ENCODE data around the gene FTCDNL1.

Gene FTCDNL1

GRCh38 chr2:199841409-199841808 is 9.6 kb downstream of the FTCDNL1 start:
- no peak for DNase-seq

DNA sequence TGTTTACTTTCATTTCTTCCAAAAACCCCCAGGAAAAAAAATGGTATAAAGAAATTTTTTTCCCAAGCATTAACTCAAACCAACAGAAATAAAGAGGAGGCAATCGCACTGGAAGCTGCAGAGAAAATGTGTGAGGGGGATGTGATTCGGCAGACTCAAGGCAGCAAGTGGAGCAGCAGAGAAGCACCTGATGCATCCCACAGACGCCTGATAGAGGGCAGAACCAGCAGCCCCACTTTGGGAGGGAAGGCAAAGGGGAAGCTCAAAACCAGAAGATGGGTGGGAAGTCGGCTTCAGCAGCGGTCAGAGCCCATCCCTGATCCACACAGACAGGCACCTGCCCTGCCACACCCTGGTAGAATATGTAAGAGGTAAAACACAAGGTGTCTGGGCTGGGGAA is 12.6 kb downstream of the FTCDNL1 start:
- DNase-seq, result no peak

DNA sequence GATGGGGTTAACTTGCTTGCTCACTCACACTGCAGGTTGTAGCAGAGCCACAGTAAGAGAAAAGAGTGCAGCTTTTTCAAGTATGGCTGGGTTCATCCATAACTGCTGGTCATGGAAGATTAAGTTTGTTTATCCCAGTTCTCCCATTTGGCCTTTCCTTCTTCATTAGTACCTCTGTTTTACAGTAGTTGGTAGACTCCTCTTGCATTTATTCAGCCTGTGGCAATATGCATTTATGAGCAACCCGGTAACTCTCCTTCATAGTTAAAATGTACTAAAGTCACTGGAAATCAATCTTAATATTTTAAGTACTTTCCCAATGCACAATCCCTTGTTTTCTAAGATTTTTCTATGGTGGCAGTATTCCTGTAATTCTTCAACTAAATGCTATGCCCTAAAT is 14.0 kb downstream of the FTCDNL1 start:
- DNase-seq, result no peak

- DNase-seq, result no peak
Measured at GRCh38 chr2:199833525-199833924, 17.5 kb downstream of the FTCDNL1 start.

DNA sequence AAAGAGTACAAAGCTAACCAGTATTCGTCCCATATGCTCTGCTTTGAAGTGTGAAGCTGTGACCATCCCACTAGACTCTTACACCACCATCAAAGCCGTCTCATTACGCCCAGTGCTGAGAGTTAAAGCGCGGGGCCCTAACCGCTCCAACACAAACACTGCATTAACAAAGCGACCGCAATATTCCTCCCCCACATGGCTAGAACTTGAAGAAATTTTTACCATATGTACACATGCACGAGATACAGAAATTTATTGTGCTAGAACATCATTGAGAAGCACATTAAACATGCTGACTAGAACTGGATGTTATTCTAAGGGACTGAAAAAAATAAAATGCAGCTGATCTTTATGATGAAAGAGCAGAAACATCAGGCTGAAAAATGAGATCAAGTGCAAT is 20.5 kb downstream of the FTCDNL1 start:
- DNase-seq, result no peak

DNA sequence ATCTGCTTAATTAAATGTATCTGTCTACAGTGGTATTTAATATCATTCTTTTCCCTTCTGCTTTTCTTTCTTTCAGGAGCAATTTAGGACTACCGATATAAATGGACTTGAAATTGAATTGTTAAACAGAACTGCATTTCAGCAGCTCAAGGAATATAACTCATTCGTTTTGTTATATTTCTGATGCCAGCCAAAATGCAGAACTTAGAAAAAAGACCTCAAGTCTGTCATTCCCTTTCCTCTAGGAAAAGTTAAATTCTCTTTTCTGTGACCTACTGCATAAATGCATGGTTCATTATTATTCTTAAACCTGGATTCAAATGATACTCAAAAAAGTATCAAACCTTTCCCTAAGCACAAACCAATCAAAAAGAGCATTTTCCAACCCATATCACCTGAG is 21.4 kb downstream of the FTCDNL1 start:
- DNase-seq, result no peak

- DNase-seq, result no peak
Measured at GRCh38 chr2:199819746-199820145, 31.2 kb downstream of the FTCDNL1 start.

DNA sequence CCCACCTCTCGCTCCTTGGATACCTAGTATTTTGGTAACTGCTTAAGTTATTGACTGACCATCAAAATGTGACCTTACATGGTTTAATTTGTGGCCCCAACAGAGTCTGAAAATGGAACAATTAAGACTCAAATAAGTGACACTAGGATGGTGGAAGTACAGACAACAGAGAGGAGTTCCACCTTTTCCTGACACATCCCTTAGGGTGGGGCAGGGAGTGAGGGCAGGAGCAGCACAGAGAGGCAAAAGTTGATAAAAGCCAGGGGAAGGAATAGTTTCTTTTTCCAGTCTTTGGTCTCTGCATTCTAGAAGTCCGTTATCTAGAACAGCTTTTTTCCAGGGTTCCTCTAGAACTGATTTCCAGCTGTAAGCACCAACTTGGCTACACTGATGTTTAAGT is 32.2 kb downstream of the FTCDNL1 start:
- no peak for DNase-seq

GRCh38 chr2:199818026-199818425 is 33.0 kb downstream of the FTCDNL1 start:
- DNase-seq, result no peak

DNA sequence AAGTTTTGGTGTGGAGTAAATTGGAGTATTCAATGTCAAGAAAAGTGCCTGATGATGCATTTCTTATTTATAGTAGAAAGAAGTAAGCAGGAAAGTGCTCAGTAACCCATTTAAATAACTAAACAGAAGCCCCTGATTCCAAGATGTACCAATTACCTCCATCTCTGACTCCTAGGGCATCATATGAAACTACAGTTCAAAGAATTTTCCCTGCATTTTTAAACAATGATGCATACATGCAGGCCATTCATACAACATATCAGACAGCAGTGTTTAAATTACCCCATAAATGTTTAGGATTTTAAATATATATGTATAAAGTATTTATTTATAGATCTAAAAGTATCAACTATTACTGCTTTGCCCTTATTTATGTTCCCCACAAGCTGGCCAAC is 36.2 kb downstream of the FTCDNL1 start:
- DNase-seq, result no peak

DNA sequence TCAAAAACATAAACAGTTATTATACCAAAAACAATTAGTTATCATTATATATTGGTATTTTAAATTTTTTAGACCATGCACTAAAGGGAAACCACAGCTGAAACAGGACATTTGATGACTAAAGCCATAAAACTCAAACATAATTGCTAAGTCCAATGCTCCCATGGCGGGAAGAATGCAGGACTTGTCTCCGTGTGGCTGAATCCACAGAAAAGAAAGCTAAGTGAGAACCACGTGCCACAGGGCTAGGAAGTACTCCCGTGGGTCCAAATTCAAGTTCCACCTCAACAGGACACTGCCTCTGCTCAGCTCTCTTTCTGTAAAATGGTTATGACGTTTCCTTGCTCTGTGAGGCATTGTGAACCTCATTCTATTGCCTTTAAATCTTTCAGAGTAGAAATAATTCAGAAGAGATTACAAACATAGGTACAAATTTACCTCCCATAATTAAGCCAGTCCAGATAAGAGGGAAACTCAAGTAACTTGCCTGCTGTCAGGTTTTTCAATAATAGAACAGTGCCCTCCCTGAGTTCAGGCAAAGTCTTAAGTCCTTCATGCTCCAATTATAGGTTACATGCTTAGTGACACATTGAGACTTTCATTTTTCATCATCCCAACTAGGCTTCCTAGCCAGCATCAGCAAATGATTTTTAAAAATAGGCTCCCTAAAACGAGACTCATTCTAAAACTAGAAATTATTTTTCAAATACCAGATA is 36.7 kb downstream of the FTCDNL1 start:
- no peak for DNase-seq

GRCh38 chr2:199812493-199812892 is 38.5 kb downstream of the FTCDNL1 start:
- DNase-seq, result no peak

GRCh38 chr2:199811346-199811745 is 39.6 kb downstream of the FTCDNL1 start:
- no peak for DNase-seq

DNA sequence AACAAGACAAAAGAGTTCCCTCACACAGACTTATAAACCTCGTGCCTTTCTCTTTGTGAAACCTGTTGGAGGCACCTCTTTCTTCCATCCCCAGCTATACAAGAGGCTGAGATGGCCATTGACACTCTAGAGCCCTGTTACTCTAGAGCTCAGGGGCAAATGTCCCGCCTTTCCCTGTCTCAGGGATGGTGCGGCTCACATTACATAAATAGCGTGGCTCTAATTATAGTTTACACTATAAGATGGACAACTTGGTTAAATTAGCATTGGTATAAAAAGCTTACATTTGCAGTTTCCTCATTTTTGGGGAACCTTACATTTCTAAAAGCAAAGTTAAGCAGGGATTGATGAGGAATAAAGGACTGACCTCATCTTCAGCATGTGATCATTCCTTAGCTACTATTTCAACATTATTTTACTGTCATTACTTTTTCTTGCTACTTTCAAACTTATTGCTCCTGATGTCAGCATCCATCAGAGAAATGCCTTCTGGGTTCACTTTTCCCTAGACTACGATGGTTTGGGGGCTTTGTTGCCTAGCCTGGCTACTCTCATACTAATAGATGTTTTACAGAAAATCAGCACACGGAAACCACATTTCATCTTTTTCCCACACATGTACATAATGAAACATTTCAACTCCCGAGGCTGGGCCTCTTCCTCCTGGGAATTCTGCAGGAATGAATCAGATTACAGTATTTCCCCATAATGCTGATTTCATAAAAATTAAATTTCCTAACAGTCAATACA is 40.4 kb downstream of the FTCDNL1 start:
- no peak for DNase-seq

DNA sequence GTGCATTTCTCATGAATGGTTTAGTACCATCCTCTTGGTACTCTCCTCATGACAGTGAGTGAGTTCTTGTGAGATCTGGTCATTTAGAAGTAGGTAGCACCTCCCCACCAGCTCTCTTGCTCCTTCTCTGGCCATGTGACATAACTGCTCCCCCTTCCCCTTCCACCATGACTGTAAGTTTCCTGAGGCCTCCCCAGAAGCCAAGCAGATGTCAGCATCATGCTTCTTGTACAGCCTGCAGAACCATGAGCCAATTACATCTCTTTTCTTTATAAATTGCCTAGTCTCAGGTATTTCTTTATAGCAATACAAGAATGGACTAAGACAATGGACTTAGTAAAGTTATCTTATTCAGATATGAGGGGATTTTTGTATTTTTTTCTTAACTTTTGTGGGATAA is 43.0 kb downstream of the FTCDNL1 start:
- DNase-seq, result no peak

DNA sequence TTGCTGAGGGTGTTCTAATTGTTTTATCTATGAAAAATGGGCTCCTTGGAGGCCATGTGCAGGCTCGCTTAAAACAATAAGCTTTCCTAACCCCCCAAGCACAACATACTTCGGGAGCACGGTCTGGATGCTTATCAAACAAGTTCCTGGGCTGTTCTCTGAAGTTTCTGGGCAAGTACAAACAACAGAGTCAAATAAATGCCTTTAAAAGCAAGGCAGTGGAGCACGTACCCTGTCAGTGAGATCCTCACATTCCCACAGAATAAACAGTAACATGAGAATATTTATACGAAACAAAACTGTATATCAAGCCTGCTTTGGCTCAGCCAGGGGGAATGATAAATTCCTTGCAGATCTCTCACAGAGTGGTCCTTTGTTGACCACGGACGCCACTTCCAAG is 44.8 kb downstream of the FTCDNL1 start:
- DNase-seq, result no peak

GRCh38 chr2:199804831-199805230 is 46.2 kb downstream of the FTCDNL1 start:
- no peak for DNase-seq

DNA sequence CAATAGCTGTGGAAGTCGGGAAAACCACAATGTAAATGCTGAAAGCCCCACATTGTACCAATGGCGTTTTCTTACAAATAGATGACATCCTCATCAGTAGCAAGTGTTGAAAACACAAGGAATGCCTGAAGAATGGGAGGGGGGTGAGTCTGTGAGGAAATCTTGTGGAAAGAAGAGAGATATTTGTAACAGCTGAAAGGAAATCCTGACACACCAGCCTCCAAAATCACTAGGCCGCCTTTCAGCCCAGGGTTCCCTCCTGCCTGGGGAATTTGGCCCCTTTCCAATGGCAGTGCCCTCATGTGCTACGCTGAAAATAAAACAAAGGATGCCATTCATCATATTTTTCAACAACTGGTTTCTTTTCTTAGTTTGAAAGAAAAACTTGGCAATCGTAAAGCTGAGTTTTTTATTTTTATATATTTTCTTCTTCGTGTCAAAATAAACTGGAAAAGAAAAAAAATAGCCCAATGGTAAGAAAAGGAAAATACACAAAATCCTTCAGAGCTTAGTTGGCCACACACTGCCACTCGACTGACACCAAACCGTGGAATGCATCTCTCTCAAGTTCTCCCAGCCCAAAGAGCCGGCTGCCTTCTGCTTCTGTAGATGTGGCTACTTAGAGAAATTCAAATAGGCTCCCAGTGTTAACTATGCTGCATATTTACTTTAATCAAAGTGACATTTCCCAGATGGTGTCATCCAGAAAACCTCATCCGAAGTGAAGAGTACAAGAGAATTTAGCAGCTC is 52.0 kb downstream of the FTCDNL1 start:
- DNase-seq, result no peak

DNA sequence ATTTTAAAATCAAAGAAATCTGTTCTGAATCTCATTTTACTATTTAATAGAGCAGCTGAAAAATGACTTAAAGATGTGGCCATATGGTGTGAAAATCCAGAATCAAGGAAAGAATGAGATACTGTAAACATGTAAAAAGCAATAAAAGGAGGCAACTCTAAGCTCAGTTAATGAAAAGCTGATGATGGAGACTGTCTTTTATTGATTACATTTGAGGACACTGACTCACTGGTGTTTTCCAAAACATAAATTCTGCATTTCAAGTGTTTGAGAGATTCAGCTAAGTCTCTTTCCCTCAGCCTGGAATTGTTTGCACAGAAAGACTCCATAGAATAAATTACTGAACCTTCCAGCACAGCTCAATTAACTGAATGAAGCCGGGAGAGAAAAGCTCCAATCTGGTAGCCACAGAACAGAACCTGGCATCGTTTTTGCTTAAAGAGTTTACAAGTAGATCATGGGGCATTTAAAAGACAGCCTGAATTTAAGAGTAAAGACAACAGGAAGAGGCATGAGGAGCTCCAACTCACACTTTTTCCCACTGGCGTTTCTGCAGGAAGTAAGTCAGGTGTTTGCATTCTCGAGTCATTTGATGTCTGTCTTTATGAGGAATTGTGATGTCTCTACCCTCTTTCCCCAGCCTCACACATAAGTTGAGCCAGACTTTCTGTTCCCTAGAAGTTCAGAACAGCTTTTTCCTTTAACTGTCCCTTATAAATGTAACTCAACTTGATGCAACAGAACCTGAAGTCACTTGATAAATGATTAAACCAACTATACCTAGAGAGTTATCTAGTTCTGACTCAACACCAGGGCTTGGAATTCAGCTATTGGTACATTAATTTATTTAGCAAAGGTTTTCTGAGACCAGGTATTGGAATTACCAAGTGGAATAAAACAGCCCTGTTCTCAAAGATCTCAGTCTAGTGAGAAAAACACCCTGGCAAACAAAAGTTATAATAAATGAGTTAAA is 53.3 kb downstream of the FTCDNL1 start:
- no peak for DNase-seq

DNA sequence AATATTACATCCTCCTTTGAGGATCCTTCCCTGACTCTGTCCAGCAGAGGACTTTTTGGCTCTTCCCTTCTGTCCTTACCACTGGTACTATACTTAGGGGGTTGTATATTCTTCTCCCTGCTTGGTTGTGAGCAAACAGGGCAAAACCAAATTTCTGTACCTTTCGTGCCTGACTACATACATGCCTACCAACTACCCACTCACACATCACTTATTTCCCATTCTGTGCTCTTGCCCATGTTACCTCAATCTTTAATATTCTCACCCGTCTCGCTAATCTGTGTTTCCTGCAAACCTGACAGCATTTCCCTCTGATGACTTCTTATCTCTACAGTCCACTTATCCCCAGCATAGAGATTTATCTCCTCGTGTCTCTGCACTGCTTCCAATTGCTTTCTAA is 58.6 kb downstream of the FTCDNL1 start:
- DNase-seq, result no peak

DNA sequence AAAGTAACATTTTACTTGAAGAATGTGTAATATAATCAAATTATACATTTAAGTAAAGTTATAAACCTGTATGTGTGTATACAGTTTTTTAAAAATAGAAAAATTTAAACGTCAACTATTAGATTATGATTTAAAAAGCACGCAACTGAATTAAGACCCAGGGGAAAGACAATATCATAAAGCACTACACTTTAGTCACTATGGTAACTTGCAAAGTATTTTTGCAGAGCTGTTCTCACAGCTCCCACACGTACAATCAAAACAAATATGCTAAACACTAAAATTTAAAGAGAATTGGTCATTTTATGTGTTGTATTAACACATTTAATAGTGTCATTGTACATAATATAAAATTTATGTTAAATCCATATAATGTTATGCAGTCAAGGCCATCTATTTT is 59.7 kb downstream of the FTCDNL1 start:
- DNase-seq, result no peak

GRCh38 chr2:199784512-199784911 is 66.5 kb downstream of the FTCDNL1 start:
- no peak for DNase-seq

DNA sequence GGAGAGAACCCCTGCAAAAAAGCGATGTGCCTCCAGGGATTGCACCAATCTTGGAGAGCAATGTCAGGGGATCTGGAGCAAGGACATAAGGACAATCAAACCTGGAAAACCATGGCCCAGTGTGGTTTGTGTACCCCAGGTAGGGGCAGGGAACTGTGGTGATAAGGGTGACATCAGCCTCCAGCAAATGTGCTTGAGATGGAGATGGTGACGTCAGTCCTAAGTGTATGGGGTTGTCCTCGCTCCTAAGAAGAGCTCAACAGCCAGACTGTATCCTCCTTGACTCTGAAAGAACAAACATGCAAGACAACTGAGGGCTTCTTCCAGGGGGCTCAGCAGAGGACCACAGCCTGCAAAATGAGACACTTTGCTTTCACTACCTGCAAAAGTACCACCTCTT is 71.4 kb downstream of the FTCDNL1 start:
- no peak for DNase-seq
